GM12878 (cell line): ENCODE measurements around the gene PTTG2.

Source experiments
- NFYB ChIP-seq: IDR thresholded peaks from 2 replicates; pipeline ENCODE4 v1.6.1; 2011; ENCODE audit warnings: low read depth, mild to moderate bottlenecking, low read length, improper control_type of control experiment, moderate library complexity; ENCODE audit not compliant: insufficient read depth
- POLR2A ChIP-seq: IDR thresholded peaks from 2 replicates; pipeline ENCODE4 v1.6.1; 2011; ENCODE audit warnings: low read depth, mild to moderate bottlenecking, low read length
- POLR2AphosphoS2 ChIP-seq: IDR thresholded peaks from 2 replicates; pipeline ENCODE4 v1.6.1; 2011; ENCODE audit warnings: low read depth, mild to moderate bottlenecking, low read length, improper control_type of control experiment, moderate library complexity
- SRF ChIP-seq, 2 experiments: IDR thresholded peaks; 2 replicates each; pipeline ENCODE4 v1.6.1; 2011; ENCODE audit warnings: low read depth in 2 of 2, low read length in 2 of 2, mild to moderate bottlenecking in 1 of 2, moderate library complexity in 1 of 2
- SUPT20H ChIP-seq: IDR thresholded peaks from 2 replicates; pipeline ENCODE4 v1.6.1; 2011; ENCODE audit warnings: low read depth, mild to moderate bottlenecking, low read length, moderate library complexity, borderline replicate concordance; ENCODE audit not compliant: control insufficient read depth
- TF ChIP-seq, protein P1 (sequence below): fragments of 450-650 bp; IDR thresholded peaks from 2 replicates; pipeline ENCODE4 v1.6.1; 2017; ENCODE audit warnings: borderline replicate concordance

DNA sequence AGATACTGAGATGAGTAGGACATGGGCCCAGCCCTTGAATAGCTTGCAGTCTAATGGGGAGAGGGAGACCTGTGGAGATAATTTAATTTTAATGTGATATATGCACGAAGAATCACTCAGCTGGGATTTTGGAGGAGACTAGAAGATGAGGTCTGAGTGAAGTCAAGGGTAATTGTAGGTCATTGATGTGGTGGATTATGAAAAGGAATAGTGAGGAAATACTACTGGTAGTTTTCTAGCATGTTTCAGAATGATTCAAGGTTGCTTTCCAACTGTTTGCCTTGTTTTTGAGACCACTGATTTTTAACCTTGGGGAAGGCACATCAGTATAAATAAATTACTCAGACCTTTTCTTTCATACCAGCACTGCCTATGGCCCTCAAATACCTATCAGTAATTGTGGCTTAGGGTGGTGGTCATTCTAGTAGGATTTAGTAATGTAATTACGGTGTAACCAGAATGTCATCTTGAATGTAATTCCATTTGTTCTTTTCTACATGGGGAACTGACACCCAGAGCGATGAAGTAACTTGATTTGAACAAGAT is 25.6 kb downstream of the PTTG2 start:
- TF ChIP-seq, protein P1, sequence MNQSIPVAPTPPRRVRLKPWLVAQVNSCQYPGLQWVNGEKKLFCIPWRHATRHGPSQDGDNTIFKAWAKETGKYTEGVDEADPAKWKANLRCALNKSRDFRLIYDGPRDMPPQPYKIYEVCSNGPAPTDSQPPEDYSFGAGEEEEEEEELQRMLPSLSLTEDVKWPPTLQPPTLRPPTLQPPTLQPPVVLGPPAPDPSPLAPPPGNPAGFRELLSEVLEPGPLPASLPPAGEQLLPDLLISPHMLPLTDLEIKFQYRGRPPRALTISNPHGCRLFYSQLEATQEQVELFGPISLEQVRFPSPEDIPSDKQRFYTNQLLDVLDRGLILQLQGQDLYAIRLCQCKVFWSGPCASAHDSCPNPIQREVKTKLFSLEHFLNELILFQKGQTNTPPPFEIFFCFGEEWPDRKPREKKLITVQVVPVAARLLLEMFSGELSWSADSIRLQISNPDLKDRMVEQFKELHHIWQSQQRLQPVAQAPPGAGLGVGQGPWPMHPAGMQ: no peak
- TF ChIP-seq SUPT20H (no peak), SRF (IDR thresholded peaks at IDR 0.05; ENCODE audit: low read depth in 2 of 2, low read length in 2 of 2) (no peak), POLR2AphosphoS2 (no peak), POLR2A (no peak), NFYB (no peak)
